ENCODE results near the gene POM121L2.

DNA sequence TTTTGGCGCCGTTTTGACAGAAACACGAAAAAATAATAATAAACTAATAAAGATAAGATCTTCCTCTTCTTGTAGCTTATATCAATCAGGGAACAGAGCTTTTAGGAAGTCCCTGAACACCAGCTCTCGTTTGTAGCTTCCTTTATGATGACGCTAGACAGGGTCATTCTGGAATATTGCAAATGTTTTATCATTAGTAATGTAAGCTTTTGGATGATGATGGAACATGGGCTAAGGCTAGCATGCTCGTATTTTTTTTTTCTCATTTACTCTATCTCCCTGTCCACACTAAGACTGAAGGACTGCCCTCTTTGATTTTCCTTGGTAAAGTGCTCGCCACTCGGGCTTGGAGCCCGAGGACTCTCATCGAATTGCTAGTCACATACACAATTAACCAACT, 22.1 kb upstream of the POM121L2 start:
- TF ChIP-seq, protein P1, sequence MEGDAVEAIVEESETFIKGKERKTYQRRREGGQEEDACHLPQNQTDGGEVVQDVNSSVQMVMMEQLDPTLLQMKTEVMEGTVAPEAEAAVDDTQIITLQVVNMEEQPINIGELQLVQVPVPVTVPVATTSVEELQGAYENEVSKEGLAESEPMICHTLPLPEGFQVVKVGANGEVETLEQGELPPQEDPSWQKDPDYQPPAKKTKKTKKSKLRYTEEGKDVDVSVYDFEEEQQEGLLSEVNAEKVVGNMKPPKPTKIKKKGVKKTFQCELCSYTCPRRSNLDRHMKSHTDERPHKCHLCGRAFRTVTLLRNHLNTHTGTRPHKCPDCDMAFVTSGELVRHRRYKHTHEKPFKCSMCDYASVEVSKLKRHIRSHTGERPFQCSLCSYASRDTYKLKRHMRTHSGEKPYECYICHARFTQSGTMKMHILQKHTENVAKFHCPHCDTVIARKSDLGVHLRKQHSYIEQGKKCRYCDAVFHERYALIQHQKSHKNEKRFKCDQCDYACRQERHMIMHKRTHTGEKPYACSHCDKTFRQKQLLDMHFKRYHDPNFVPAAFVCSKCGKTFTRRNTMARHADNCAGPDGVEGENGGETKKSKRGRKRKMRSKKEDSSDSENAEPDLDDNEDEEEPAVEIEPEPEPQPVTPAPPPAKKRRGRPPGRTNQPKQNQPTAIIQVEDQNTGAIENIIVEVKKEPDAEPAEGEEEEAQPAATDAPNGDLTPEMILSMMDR (IDR thresholded peaks at IDR 0.05; ENCODE audit: extremely low read depth in 1 of 2, insufficient read depth in 1 of 2, low read depth in 1 of 2, low read length in 2 of 2): no peak
- TF ChIP-seq POLR2AphosphoS5 (IDR thresholded peaks at IDR 0.05; ENCODE audit: insufficient read depth, low read depth, low read length) (no peak), POLR2A (IDR thresholded peaks at IDR 0.05; ENCODE audit: low read depth, low read length) (no peak), FOS (IDR thresholded peaks at IDR 0.05; ENCODE audit: borderline replicate concordance, insufficient read depth, low read length) (no peak), EZH2 (IDR thresholded peaks at IDR 0.05; ENCODE audit: borderline replicate concordance, low read depth, low read length, severe bottlenecking) (no peak), GATA2 (IDR thresholded peaks at IDR 0.05; ENCODE audit: insufficient read depth, insufficient read length, low read depth, low read length) (no peak)
- TF ChIP-seq, protein P2, sequence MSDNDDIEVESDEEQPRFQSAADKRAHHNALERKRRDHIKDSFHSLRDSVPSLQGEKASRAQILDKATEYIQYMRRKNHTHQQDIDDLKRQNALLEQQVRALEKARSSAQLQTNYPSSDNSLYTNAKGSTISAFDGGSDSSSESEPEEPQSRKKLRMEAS (IDR thresholded peaks at IDR 0.05; ENCODE audit: insufficient read depth, insufficient read length): no peak
